Dermis microvascular lymphatic vessel endothelial cell (primary cell): ENCODE measurements around the gene PIK3R3. TPM values are rescaled to one million over a fixed set of nuclear protein-coding genes. Genes with fewer than 3 reads are reported as not detected.
"Not testable (repeated sequence)": the region's sequence is repeated elsewhere in the genome, so short reads cannot be mapped to it uniquely, and the experiment has no call there.

ENCODE experiments used
- DNase-seq, 2 donors: peaks; one replicate each; pipeline versions ENCODE4 v3.0.0 to v3.0.0-alpha.2; 2010; ENCODE audit warnings: low read depth in 2 of 2
- total RNA-seq: library from RNA; depleted of rRNA; stranded (reverse); fragments of >200 nt; gene quantifications from 2 replicates; pipeline ENCODE4 v1.2.1, GENCODE V29; 2014

The PIK3R3 gene
- total RNA-seq, 1 donor from 2014 or later, result 16.3 TPM

- DNase-seq, result no peak
Observed at GRCh38 chr1:46067652-46068051, 64.8 kb downstream of the PIK3R3 start.

- DNase-seq, result no peak
Observed at GRCh38 chr1:46065405-46065804, 67.0 kb downstream of the PIK3R3 start.

GRCh38 chr1:46064708-46065107 is 67.7 kb downstream of the PIK3R3 start:
- no peak for DNase-seq

- DNase-seq, result no peak
Observed at GRCh38 chr1:46062651-46063319, 69.6 kb downstream of the PIK3R3 start.

GRCh38 chr1:46061146-46061545 is 71.3 kb downstream of the PIK3R3 start:
- DNase-seq, result no peak

- DNase-seq, result no peak
Observed at GRCh38 chr1:46058936-46059335, 73.5 kb downstream of the PIK3R3 start.

- DNase-seq, result no peak
Observed at GRCh38 chr1:46057781-46058180, 74.6 kb downstream of the PIK3R3 start.

GRCh38 chr1:46057215-46057614 is 75.2 kb downstream of the PIK3R3 start:
- DNase-seq, result not testable (repeated sequence)

- no peak for DNase-seq
Observed at GRCh38 chr1:46056325-46056724, 76.1 kb downstream of the PIK3R3 start.

GRCh38 chr1:46053734-46054133 is 78.7 kb downstream of the PIK3R3 start:
- no peak for DNase-seq

GRCh38 chr1:46044116-46044515 is 88.3 kb downstream of the PIK3R3 start:
- DNase-seq, result no peak

GRCh38 chr1:46043458-46044017 is 88.9 kb downstream of the PIK3R3 start:
- no peak for DNase-seq

- no peak for DNase-seq
Observed at GRCh38 chr1:46041974-46042373, 90.5 kb downstream of the PIK3R3 start.

GRCh38 chr1:46041551-46041950 is 90.9 kb downstream of the PIK3R3 start:
- DNase-seq, result no peak

- DNase-seq, result peak in 1 of 2 donors; percentile 81
Observed at GRCh38 chr1:46039571-46040052, 92.8 kb downstream of the PIK3R3 start.

- DNase-seq, result peak; percentile 50 to 80
Observed at GRCh38 chr1:46036894-46037839, 95.3 kb downstream of the PIK3R3 start.

- no peak for DNase-seq
Observed at GRCh38 chr1:46034601-46035516, 97.6 kb downstream of the PIK3R3 start.

- DNase-seq, result no peak
Observed at GRCh38 chr1:46030876-46031660, 101.4 kb downstream of the PIK3R3 start.

- DNase-seq, result no peak
Observed at GRCh38 chr1:46030074-46030870, 102.2 kb downstream of the PIK3R3 start.
